Endodermal cell (in vitro differentiated cells): ENCODE data around the gene NODAL. TPM values are rescaled to one million over a fixed set of nuclear protein-coding genes. Genes with fewer than 3 reads are reported as not detected.
"Not testable (repeated sequence)": the region's sequence is repeated elsewhere in the genome, so short reads cannot be mapped to it uniquely, and the experiment has no call there.

Experiments used
- DNase-seq: peaks from one replicate; pipeline ENCODE4 v3.0.0-alpha.2; 2017
- H3K27ac ChIP-seq: 2 replicates; pipeline ENCODE4 v1.5.1; 2013; ENCODE audit warnings: mild to moderate bottlenecking, low read depth, low read length, moderate library complexity
- H3K27me3 ChIP-seq: 2 replicates; pipeline ENCODE4 v1.6.1; 2013; ENCODE audit warnings: mild to moderate bottlenecking, low read length, moderate library complexity; ENCODE audit not compliant: insufficient read depth, control insufficient read depth, poor library complexity, severe bottlenecking
- H3K36me3 ChIP-seq: 2 replicates; pipeline ENCODE4 v1.7.0; 2013; ENCODE audit warnings: mild to moderate bottlenecking, low read length, moderate library complexity; ENCODE audit not compliant: control insufficient read depth, insufficient read depth
- H3K4me1 ChIP-seq: one replicate; pipeline ENCODE4 v1.7.0; 2013; ENCODE audit warnings: low read length; ENCODE audit not compliant: control insufficient read depth, insufficient read depth
- H3K4me3 ChIP-seq: 2 replicates; pipeline ENCODE4 v1.5.1; 2013; ENCODE audit warnings: mild to moderate bottlenecking, low read length, moderate library complexity
- H3K9ac ChIP-seq: 2 replicates; pipeline ENCODE4 v1.6.1; 2013; ENCODE audit warnings: mild to moderate bottlenecking, low read length, moderate library complexity; ENCODE audit not compliant: poor library complexity, severe bottlenecking; ENCODE audit errors: extremely low read depth
- H3K9me3 ChIP-seq: 2 replicates; pipeline ENCODE4 v1.6.1; 2013; ENCODE audit warnings: mild to moderate bottlenecking, low read length, moderate library complexity; ENCODE audit not compliant: control insufficient read depth
- H3K27ac Mint-ChIP-seq: 2 replicates; pipeline ENCODE4 v1.8.0; 2020; ENCODE audit warnings: mixed read lengths
- H3K27me3 Mint-ChIP-seq: 2 replicates; pipeline ENCODE4 v1.8.0; 2021; ENCODE audit warnings: mild to moderate bottlenecking, mixed read lengths; ENCODE audit not compliant: insufficient read depth
- H3K36me3 Mint-ChIP-seq: 2 replicates; pipeline ENCODE4 v1.8.0; 2020; ENCODE audit warnings: low read depth, mixed read lengths
- H3K4me1 Mint-ChIP-seq: 2 replicates; pipeline ENCODE4 v1.8.0; 2020; ENCODE audit warnings: mixed read lengths
- H3K4me3 Mint-ChIP-seq: 2 replicates; pipeline ENCODE4 v1.8.0; 2020; ENCODE audit warnings: mild to moderate bottlenecking, moderate library complexity, mixed read lengths
- H3K9me3 Mint-ChIP-seq: 2 replicates; pipeline ENCODE4 v1.8.0; 2020; ENCODE audit warnings: mild to moderate bottlenecking, mixed read lengths
- WGBS, 2 experiments: methylation state at CpG; one replicate each; pipeline versions ENCODE4 v1.1.5 to v1.1.7; 2013; ENCODE audit warnings: missing lambda C conversion rate in 2 of 2, mixed read lengths in 1 of 2; ENCODE audit not compliant: insufficient coverage in 1 of 2, insufficient read length in 1 of 2; 5-methylcytosine and 5-hydroxymethylcytosine counted together
- long read RNA-seq, 4 experiments: library from polyadenylated mRNA in 2 of 4; library from RNA in 1 of 4; library from capped mRNA in 1 of 4; stranded (forward) in 3 of 4; unstranded in 1 of 4; transcript quantifications; one replicate each; pipeline ENCODE4 v2.0.0, GENCODE V29; 2020 to 2021; ENCODE audit warnings: inconsistent platforms in 1 of 4
- polyA plus RNA-seq, 2 experiments: library from polyadenylated mRNA; stranded (reverse); fragments of 50-300 nt; gene quantifications; one replicate each; pipeline ENCODE4 v1.2.3, GENCODE V29; 2013
- total RNA-seq, 2 donors: library from RNA; stranded (reverse); fragmentation: NEBNext Ultra II Directional in 1 of 2; extraction: Animal tissue kit (Norgen Biotek cat#: 25700) in 1 of 2; gene quantifications; 2 replicates in 1 of 2; 3 replicates in 1 of 2; pipeline ENCODE4 v1.2.1, GENCODE V29; 2021
- TF ChIP-seq, protein P1 (sequence below): fragments of 200-600 bp; sonication (generic); conservative IDR thresholded peaks from 2 replicates; pipeline ENCODE4 v1.5.0; 2021; ENCODE audit warnings: antibody characterized with exemption, mild to moderate bottlenecking

NODAL gene
- 10 to 100 TPM; 18.2 to 71.0 TPM for total RNA-seq
- 36.1 TPM for polyA plus RNA-seq (2013, experiment 1 of 2)
- 39.2 TPM for polyA plus RNA-seq (2013, experiment 2 of 2)
- long read RNA-seq, experiment 1, transcript NODAL-201 (3 exons, 1,665 nt) = major isoform, 12 of 20 reads
- long read RNA-seq, experiment 1, partial matches to known transcripts = 7 of 20 reads
- long read RNA-seq, experiment 1, other reads (novel, unspliced or antisense) = 1 of 20 reads
- long read RNA-seq, experiment 2, transcript NODAL-201 (3 exons, 1,665 nt) = major isoform, 150 of 169 reads
- long read RNA-seq, experiment 2, partial matches to known transcripts = 8 of 169 reads
- long read RNA-seq, experiment 2, other reads (novel, unspliced or antisense) = 11 of 169 reads
- long read RNA-seq, experiment 3, transcript NODAL-201 (3 exons, 1,665 nt) = major isoform, 721 of 873 reads
- long read RNA-seq, experiment 3, partial matches to known transcripts = 5 of 873 reads
- long read RNA-seq, experiment 3, other reads (novel, unspliced or antisense) = 147 of 873 reads
- long read RNA-seq, experiment 4, transcript NODAL-201 (3 exons, 1,665 nt) = major isoform, 342 of 387 reads
- long read RNA-seq, experiment 4, partial matches to known transcripts = 2 of 387 reads
- long read RNA-seq, experiment 4, other reads (novel, unspliced or antisense) = 43 of 387 reads

DNA sequence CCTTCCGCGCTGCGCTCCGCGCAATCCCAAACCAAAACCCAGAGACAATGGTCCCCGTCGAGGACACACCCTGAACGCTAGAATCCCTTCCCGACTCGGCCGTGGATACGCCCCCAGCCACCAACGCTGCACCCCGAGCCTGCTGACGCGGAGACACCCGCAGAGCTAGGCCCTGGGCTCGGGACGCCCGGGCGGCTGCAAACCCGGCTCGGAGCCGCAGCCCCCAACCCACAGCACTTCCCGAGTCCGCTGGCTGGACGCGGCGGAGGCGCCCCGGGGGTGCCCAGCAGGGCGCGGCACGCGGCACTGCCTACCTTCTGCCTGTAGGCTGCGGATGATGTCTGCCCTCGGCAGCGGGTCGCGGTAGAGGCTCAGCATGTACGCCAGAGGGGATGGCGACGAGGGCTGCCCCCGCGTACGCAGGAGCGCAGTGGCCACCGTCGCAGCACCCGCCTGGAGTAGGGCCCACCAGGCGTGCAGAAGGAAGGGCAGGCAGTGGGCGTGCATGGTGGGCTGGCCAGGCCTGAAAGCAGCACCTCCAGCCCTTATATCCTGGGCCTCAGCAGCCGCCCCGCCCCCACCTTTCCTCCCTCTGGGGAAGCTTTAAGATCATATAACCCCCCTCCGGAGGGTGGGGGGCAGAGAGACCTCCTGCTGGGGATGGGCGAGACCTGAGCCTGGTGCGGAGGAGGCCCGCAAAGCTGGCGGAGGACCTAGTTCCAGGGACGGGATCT lies at the start of gene NODAL:
Gene NODAL, minus strand, starts transcription at position 521 of the 734 bp plus-strand sequence. Its CDS starts 14 bp downstream, at position 507.
- Histone ChIP-seq H3K36me3 (peaks cover 31% of the 10 kb centered on the region), H3K27ac (peak within 1 kb of the TSS; percentile 69), H3K9ac (peak within 1 kb of the TSS; percentile 100), H3K27me3 (no peaks in the 10 kb centered on the region), H3K9me3 (no peaks in the 10 kb centered on the region), H3K4me3 (peak within 1 kb of the TSS; percentile 99), H3K4me1 (peaks cover 20% of the 10 kb centered on the region)
- TF ChIP-seq, protein P1, sequence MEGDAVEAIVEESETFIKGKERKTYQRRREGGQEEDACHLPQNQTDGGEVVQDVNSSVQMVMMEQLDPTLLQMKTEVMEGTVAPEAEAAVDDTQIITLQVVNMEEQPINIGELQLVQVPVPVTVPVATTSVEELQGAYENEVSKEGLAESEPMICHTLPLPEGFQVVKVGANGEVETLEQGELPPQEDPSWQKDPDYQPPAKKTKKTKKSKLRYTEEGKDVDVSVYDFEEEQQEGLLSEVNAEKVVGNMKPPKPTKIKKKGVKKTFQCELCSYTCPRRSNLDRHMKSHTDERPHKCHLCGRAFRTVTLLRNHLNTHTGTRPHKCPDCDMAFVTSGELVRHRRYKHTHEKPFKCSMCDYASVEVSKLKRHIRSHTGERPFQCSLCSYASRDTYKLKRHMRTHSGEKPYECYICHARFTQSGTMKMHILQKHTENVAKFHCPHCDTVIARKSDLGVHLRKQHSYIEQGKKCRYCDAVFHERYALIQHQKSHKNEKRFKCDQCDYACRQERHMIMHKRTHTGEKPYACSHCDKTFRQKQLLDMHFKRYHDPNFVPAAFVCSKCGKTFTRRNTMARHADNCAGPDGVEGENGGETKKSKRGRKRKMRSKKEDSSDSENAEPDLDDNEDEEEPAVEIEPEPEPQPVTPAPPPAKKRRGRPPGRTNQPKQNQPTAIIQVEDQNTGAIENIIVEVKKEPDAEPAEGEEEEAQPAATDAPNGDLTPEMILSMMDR = peak; percentile 49
- peaks cover 44% of the 10 kb centered on the region for H3K4me1 Mint-ChIP-seq
- DNase-seq = peak; percentile 86
- peaks cover 4% of the 10 kb centered on the region for H3K36me3 Mint-ChIP-seq
- H3K9me3 Mint-ChIP-seq = no peaks in the 10 kb centered on the region
- peaks cover 10% of the 10 kb centered on the region for H3K27me3 Mint-ChIP-seq
- peak within 1 kb of the TSS; percentile 85 for H3K4me3 Mint-ChIP-seq
- 1% methylated on average over 24 to 60 of the region's 60 CpGs for WGBS, 2 experiments
- peak within 1 kb of the TSS; percentile 96 for H3K27ac Mint-ChIP-seq

GRCh38 chr10:70490142-70490541 lies 48.7 kb upstream of the NODAL start:
- no peak for DNase-seq
- Mint-ChIP-seq H3K9me3 (no peaks in the 10 kb centered on the region), H3K4me1 (peaks cover 20% of the 10 kb centered on the region), H3K27me3 (no peaks in the 10 kb centered on the region), H3K36me3 (peaks cover 24% of the 10 kb centered on the region), H3K27ac (peak overlapping the region; percentile 35), H3K4me3 (no peak overlapping the region)
- no peaks in the 10 kb centered on the region for H3K27me3 ChIP-seq
- no peak overlapping the region for H3K4me3 ChIP-seq
- no peak overlapping the region for H3K9ac ChIP-seq
- peaks cover 5% of the 10 kb centered on the region for H3K4me1 ChIP-seq
- 89 to 96% methylated on average over 3 to 4 of the region's 4 CpGs for WGBS, 2 experiments
- H3K9me3 ChIP-seq = no peaks in the 10 kb centered on the region
- TF ChIP-seq, protein P1 = no peak
- H3K36me3 ChIP-seq = no peaks in the 10 kb centered on the region
- no peak overlapping the region for H3K27ac ChIP-seq

GRCh38 chr10:70487824-70488223 lies 46.3 kb upstream of the NODAL start:
- WGBS, 2 experiments = 87 to 100% methylated on average over 1 to 3 of the region's 3 CpGs
- H3K27ac ChIP-seq = no peak overlapping the region
- Mint-ChIP-seq H3K4me1 (peaks cover 7% of the 10 kb centered on the region), H3K9me3 (no peaks in the 10 kb centered on the region), H3K27me3 (no peaks in the 10 kb centered on the region), H3K27ac (no peak overlapping the region), H3K36me3 (peaks cover 30% of the 10 kb centered on the region), H3K4me3 (no peak overlapping the region)
- no peaks in the 10 kb centered on the region for H3K4me1 ChIP-seq
- TF ChIP-seq, protein P1 = no peak
- no peaks in the 10 kb centered on the region for H3K36me3 ChIP-seq
- no peak overlapping the region for H3K9ac ChIP-seq
- no peaks in the 10 kb centered on the region for H3K27me3 ChIP-seq
- no peaks in the 10 kb centered on the region for H3K9me3 ChIP-seq
- no peak for DNase-seq
- no peak overlapping the region for H3K4me3 ChIP-seq

- H3K9me3 ChIP-seq, H3K9me3 Mint-ChIP-seq, H3K4me3 Mint-ChIP-seq, H3K27ac ChIP-seq, H3K27me3 Mint-ChIP-seq, H3K9ac ChIP-seq, H3K4me3 ChIP-seq, H3K27ac Mint-ChIP-seq, H3K4me1 ChIP-seq, DNase-seq, H3K36me3 ChIP-seq, H3K27me3 ChIP-seq: not testable (repeated sequence)
- Mint-ChIP-seq H3K4me1 (peaks cover 28% of the 10 kb centered on the region), H3K36me3 (peaks cover 31% of the 10 kb centered on the region)
- 85 to 92% methylated on average over 4 to 6 of the region's 6 CpGs for WGBS, 2 experiments
Observed at GRCh38 chr10:70483872-70484271, 42.4 kb upstream of the NODAL start.
